ENCODE results near the gene BTNL3. TPM values are rescaled to one million over a fixed set of nuclear protein-coding genes. Genes with fewer than 3 reads are reported as not detected.
"Not testable (repeated sequence)": the region's sequence is repeated elsewhere in the genome, so short reads cannot be mapped to it uniquely, and the experiment has no call there.

BTNL3 gene, protein sequence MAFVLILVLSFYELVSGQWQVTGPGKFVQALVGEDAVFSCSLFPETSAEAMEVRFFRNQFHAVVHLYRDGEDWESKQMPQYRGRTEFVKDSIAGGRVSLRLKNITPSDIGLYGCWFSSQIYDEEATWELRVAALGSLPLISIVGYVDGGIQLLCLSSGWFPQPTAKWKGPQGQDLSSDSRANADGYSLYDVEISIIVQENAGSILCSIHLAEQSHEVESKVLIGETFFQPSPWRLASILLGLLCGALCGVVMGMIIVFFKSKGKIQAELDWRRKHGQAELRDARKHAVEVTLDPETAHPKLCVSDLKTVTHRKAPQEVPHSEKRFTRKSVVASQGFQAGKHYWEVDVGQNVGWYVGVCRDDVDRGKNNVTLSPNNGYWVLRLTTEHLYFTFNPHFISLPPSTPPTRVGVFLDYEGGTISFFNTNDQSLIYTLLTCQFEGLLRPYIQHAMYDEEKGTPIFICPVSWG
- not detected for total RNA-seq

DNA sequence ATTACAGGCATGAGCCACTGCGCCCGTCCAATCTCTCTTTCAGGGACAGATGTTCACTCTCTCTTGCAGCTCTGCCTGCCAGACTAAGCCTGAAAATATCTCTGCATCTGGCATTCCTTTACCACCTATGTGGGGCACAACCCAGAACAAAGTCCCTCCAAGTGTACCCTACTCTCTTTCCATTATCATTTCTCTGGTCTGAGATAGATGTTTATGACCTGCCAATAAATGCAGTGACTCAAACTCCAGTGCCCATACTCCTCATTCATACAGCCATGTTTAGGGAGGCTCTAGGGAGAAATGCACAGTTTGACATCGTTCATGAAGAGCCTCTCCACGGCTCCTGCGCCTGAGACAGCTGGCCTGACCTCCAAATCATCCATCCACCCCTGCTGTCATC, at the start of gene BTNL3:
Gene BTNL3, plus strand, starts transcription at position 255 of the 400 bp plus-strand sequence. CDS start 183 bp downstream, outside the sequence.
- DNase-seq (ENCODE audit: low spot score in 2 of 2) (no peak), FAIRE-seq (no peak)

DNA sequence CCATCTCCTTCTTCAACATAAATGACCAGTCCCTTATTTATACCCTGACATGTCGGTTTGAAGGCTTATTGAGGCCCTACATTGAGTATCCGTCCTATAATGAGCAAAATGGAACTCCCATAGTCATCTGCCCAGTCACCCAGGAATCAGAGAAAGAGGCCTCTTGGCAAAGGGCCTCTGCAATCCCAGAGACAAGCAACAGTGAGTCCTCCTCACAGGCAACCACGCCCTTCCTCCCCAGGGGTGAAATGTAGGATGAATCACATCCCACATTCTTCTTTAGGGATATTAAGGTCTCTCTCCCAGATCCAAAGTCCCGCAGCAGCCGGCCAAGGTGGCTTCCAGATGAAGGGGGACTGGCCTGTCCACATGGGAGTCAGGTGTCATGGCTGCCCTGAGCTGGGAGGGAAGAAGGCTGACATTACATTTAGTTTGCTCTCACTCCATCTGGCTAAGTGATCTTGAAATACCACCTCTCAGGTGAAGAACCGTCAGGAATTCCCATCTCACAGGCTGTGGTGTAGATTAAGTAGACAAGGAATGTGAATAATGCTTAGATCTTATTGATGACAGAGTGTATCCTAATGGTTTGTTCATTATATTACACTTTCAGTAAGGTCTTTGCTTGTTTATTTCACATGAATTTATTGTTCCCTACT, 38.2 kb upstream of the BTNL3 start:
- FAIRE-seq (no peak), DNase-seq (ENCODE audit: low spot score in 2 of 2) (no peak)

DNA sequence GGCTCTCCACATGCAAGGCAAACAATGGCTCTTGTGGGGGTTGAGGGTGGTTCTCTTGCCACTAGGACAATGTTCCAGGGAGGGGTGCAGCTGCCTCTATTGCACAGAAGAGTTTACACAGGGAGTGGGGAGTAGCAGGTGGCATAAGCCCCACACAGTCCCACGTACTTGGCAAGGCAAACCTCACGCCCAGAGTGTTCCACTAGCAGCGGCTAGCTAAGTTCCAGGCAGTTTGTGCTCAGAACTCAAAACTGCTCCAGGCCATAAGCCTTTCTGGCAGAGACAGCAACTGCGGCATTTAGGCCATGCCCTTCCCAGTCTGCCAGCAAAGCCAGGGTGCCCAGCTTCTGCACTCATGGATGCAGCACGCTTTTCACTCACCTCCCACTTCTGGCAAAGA, 29.0 kb upstream of the BTNL3 start:
- DNase-seq (ENCODE audit: low spot score in 2 of 2) (no peak), FAIRE-seq (no peak)

DNA sequence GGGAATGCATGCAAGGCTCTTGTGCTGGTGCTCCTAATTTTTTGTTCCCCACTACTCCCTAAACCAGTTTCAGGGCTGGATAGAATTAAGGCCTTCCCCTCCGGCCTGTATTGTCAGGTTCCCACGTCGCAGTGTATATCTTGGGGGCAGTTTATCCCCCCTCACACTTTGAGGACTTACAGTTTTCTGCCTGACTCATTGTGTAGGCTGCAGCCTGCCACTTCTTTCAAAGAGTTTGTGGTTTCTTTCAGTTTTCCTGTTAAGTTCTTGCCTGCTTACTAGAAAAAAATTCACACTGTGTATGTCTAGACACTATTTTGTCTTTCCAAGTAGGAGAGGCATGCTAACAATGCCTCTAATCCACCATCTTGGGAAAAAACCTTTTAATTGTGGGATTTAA, 28.4 kb upstream of the BTNL3 start:
- FAIRE-seq = no peak
- DNase-seq (ENCODE audit: low spot score in 2 of 2) = no peak

DNA sequence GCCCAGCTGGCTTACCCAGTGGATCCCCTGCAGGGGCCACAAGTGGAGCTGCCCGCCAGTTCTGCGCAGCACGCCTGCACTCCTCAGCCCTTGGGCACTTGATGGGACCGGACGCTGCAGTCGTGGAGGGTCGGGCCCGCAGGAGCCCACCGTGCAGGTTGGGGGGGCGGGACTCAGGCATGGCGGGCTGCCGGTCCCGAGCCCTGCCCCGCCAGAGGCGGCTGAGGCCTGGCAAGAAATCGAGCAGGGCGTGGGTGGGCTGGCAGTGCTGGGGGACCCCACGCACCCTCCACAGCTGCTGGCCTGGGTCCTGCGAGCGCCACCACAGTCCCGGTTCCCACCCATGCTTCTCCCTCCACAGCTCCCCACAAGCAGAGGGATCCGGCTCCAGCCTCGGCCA, 19.2 kb upstream of the BTNL3 start:
- DNase-seq (ENCODE audit: low spot score in 2 of 2) (no peak), FAIRE-seq (no peak)

DNA sequence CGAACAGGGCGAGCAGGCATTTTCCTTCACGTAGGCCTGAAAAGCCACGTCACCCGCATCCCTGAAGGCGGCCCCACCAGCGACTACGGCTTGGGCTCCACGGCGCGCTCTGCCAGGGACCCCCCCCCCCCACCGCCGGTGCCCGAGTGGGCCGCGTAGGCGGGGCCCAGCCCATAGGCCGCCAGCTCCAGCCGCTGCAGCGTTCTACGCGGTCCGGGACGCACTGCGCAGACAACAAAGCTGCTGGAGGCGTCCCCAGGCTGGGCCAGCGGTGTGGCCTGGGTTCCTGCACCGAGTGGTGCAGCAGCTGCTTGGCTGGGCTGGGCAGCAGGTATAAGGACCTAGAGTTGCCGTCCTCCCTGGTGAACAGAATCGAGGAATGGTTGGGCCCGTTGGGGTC, 18.3 kb upstream of the BTNL3 start:
- FAIRE-seq = no peak
- no peak for DNase-seq (ENCODE audit: low spot score in 2 of 2)

DNA sequence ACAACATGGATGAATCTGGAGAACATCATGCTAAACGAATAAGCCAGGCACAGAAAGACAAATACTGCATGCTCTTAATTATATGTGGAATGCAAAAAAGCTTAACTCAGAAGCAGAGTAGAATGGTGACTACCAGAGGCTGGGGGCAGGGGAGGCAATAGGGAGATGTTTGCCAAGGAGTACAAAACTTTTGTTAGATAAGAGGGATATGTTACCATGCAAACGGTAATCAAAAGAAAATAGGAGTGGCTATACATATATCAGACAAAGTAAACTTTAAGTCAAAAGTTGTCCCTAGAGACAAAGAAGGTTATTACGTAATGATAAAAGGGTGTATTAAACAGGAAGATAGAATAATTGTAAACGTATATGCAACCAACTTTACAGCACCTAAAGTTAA, 17.8 kb upstream of the BTNL3 start:
- FAIRE-seq = no peak
- DNase-seq (ENCODE audit: low spot score in 2 of 2) = no peak

DNA sequence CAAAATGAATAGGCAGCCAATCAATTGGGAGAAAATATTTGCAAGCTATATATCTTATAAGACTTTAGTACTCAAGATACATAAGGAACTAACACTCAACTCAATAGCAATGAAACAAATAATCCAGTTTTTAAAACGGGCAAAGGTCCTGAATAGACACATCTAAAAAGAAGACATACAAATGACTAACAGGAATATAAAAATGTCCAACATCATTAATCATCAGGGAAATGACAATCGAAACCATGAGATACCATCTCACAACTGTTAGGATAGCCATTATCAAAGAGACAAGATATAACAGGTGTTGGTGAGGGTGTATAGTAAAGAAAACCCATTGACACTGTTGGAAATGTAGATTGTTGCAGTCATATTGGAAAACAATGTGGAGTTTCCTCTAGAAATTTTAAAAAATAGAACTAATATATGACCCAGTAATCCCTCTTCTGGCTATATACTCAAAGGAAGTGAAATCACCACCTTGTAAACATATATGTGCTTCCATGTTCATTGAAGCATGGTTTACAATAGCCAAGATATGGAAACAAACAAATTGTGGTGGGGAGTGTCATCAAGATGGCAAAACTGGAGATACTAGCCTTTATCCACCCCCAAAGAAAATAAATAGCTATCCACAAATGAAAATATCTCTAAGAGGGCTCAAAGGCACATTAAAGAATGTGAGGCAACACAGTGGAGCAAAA, 13.9 kb upstream of the BTNL3 start:
- DNase-seq (ENCODE audit: low spot score in 2 of 2) = no peak
- FAIRE-seq = no peak

DNA sequence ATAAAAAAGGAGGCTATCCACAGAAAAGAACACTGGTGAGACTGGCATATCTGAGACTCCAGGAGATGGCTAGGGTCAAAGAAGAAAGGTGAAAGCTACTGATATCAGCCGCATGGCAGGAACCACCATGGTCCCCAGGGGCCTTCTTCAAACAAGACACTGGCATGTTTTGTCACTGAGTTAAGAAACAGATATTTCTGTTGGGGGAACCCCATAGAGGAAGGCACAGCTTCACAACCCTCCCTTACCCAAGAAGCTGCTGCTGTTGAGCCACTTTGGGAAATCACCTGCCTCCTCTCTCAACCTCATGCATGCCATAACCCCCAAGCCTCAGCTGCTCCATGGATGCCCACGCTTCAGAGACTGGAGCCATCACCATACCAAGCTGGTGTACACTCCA, 13.3 kb upstream of the BTNL3 start:
- DNase-seq (ENCODE audit: low spot score in 2 of 2) (no peak), FAIRE-seq (no peak)

DNA sequence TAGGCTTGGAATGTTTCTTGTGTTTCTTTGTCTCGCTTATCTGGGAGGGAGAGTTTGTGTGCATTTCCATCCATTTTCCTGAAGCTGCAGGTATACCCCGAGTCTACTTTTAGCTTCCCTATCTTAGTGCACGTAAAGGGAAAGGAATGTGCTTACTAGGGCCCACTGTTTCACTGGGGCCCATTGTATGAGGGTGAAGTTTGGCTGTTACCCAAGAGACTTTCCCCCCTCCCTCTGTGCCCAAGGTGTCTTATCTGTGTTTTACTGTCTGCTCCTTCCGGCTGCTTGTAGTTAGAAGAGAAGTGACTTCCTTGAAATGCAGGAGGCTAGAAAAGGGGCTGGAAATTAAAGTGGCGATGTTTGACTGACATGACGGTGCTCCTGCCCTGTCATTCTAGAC, 12.1 kb upstream of the BTNL3 start:
- DNase-seq (ENCODE audit: low spot score in 2 of 2) (no peak), FAIRE-seq (no peak)

DNA sequence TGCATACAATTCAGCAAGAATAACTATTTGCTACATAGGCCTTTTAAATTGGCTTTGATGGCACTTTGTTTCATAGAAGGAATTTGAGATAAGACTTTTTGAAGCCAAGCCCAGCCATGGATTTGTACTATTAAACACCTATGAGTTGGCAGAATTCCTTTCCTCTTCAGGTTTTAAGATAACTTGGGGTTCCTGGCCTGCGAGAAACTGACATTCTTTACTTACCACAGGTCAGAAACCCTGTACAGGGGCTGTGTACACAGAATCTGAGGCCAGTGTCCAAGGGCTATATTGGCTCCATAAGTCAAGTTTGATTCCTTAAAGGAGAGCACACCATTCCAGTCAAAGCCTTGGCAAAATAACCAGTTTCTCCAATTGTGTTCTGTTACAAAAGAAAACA, 10.8 kb upstream of the BTNL3 start:
- no peak for FAIRE-seq

DNA sequence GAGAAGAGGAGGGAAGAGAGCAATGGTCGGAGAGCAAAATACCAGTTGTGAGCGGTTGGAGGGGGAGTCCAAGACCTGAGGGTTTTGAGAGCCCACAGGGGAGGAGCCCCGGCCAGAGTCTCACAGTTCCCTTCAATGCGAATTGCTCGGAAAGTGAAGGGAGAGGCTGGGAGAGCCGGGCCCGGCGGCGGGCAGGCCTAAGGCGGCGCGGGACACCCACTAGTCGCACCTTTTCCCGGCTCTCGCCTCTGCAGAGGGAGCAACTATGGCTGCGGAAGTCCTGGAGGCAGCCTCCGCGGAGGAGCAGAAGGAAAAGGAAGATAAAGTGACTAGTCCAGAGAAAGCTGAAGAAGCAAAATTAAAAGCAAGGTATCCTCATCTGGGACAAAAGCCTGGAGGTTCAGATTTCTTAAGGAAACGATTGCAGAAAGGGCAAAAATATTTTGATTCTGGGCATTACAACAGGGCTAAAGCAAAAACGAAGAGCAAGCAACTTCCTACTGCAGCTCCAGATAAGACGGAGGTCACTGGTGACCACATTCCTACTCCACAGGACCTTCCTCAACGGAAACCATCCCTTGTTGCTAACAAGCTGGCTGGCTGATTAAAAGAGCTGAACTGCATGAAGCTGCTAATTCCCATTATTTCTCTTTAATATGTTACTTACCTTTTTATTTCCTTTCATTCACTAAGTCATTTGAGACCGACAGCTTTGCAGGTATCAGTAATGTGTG, 6.5 kb upstream of the BTNL3 start:
- DNase-seq (ENCODE audit: low spot score in 2 of 2) (no peak), FAIRE-seq (no peak)

More for the DNA sequence above, 10.8 kb upstream of the BTNL3 start:
- DNase-seq (ENCODE audit: low spot score in 2 of 2) = no peak

DNA sequence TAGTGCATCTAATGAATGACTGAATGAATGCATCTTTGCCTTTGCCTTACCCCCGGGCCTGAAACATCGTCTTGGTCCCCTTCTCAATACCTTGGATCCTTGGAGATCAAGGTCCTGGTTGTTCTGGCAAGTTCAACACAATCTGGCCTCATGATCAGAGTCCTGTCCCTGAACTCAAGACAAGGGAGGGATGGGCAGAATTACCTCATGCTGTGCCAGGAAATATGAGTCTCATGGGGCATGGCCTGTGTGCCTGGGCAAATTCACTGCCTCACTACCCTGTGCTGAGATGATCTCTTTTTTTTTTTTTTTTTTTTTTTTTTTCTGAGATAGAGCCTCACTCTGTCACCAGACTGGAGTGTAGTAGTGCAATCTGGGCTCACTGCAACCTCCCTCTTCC, 630 bp upstream of the BTNL3 start:
- FAIRE-seq (no peak), DNase-seq (ENCODE audit: low spot score in 2 of 2) (no peak)

DNA sequence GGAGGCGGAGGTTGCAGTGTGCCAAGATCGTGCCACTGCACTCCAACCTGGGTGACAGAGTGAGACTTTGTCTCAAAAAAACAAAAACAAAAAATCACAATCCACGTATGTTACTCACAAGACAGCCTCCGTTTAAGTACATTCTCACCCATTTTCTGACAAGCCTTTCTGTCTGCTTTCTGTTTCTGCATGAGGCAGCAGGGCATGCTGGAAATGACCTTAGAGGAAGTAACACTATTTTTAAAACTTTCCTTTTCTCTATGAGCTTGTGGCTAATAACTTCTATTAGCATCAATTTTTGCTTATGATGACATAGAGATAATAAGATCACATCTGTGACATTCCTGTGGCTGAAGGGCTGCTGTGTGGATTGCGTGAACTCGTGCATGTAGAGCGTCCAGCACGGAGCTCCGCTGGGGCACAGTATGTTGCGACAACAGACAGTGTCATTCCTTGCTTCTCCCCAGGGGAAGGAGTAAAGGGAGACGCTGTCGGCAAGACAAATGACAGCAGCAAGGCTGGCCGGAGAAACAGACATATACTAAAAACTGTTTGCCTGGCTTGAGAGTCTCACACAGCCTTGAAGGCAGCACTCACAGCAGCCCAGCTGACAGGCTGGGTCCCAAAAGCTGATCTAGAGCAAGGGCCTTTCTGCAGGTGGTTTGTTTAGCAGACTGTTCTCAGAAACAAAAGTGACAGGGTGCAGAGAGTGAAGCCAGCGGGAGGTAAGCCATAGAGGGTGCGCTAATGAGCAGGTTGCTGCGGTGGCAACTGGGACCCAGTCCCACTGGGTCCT, 1.6 kb downstream of the BTNL3 start:
- FAIRE-seq = no peak

DNA sequence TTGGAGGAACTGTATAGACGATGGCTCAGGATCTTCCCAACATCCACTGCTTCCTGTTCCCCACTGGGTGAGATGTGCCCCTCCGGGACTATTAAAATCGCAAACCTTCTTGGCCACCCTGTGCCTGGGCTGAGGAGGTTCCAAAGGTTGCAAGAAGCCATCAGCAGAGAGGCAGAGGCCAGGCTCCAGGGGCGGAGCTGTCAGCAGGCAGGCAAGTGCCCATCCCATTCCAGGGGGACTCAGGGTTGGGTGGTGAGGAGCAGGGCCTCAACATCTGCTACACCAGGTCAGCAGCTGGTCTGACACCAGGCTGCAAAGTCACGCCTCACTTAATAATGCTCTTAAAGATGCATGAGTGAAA, 2.2 kb downstream of the BTNL3 start:
- DNase-seq (ENCODE audit: low spot score in 2 of 2) (no peak), FAIRE-seq (no peak)

More for the DNA sequence above, 1.6 kb downstream of the BTNL3 start:
- DNase-seq (ENCODE audit: low spot score in 2 of 2) = no peak

DNA sequence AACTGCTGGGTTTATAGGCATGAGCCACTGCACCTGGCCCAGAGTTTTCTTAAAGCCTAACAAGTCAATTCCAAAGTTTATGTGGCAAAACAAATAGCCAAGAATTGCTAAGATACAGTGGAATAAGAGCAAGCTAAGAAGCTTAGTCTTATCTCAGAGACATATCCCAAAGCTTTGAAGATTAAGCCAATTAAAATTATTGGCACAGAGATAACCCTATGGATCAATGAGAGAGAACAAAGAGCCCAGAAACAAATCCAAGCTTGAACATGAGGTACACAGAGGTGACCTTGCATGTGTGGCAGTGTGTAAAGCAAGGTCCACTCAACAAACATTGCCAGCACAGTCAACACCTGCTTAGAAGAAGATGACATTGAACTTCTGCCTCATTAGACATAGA, 13.3 kb downstream of the BTNL3 start:
- FAIRE-seq (no peak), DNase-seq (ENCODE audit: low spot score in 2 of 2) (no peak)

DNA sequence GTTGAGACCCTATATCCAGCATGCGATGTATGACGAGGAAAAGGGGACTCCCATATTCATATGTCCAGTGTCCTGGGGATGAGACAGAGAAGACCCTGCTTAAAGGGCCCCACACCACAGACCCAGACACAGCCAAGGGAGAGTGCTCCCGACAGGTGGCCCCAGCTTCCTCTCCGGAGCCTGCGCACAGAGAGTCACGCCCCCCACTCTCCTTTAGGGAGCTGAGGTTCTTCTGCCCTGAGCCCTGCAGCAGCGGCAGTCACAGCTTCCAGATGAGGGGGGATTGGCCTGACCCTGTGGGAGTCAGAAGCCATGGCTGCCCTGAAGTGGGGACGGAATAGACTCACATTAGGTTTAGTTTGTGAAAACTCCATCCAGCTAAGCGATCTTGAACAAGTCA, 17.1 kb downstream of the BTNL3 start:
- FAIRE-seq (no peak), DNase-seq (ENCODE audit: low spot score in 2 of 2) (no peak)

DNA sequence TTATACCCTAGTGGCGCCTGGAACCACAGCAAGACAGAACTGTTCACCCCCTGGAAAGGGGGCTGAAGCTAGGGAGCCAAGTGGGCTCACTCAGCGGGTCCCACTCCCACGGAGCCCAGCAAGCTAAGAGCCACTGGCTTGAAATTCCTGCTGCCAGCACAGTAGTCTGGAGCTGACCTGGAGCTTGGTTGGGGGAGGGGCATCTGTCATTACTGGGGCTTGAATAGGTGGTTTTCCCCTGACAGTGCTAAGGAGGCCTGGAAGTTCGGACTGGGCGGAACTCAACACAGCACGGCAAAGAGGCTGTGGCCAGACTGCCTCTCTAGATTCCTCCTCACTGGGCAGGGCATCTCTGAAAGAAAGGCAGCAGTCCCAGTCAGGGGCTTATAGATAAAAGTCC, 19.5 kb downstream of the BTNL3 start:
- FAIRE-seq = no peak
- no peak for DNase-seq (ENCODE audit: low spot score in 2 of 2)

DNA sequence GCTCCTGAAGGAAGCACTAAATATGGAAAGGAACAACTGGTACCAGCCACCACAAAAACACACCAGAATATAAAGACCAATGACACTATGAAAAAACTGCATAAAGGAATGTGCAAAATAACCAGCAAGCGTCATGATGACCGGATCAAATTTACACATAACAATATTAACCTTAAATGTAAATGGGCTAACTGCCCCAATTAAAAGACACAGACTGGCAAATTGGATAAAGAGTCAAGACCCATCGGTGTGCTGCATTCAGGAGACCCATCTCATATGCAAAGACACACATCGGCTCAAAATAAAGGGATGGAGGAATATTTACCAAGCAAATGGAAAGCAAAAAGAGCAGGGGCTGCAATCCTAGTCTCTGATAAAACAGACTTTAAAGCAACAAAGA, 21.4 kb downstream of the BTNL3 start:
- not testable (repeated sequence) for DNase-seq (ENCODE audit: low spot score in 2 of 2); FAIRE-seq

DNA sequence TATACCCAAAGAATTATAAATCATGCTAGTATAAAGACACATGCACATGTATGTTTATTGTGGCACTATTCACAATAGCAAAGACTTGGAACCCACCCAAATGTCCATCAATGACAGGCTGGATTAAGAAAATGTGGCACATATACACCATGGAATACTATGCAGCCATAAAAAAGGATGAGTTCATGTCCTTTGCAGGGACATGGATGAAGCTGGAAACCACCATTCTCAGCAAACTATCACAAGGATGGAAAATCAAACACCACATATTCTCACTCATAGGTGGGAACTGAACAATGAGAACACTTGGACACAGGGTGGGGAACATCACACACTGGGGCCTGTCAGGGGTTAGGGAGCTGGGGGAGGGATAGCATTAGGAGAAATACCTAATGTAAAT, 26.0 kb downstream of the BTNL3 start:
- not testable (repeated sequence) for FAIRE-seq; DNase-seq (ENCODE audit: low spot score in 2 of 2)
